Ovary (tissue), 3 donors: ENCODE data around the gene MEF2C.

Experiments
- POLR2A ChIP-seq: fragments of 450-650 bp; IDR thresholded peaks from one replicate; pipeline ENCODE4 v1.6.1; 2017; ENCODE audit warnings: antibody characterized with exemption, mild to moderate bottlenecking, moderate library complexity
- TF ChIP-seq, protein P1 (sequence below), 3 donors: fragments of 450-650 bp in 2 of 3; fragments of 200-600 bp in 1 of 3; IDR thresholded peaks; one replicate each; pipeline versions ENCODE4 v1.5.1 to v1.8.0; 2016 to 2022; ENCODE audit warnings: antibody characterized with exemption in 3 of 3, mild to moderate bottlenecking in 1 of 3
- donor health status: DM: no; HTN: no; CAD: no.

DNA sequence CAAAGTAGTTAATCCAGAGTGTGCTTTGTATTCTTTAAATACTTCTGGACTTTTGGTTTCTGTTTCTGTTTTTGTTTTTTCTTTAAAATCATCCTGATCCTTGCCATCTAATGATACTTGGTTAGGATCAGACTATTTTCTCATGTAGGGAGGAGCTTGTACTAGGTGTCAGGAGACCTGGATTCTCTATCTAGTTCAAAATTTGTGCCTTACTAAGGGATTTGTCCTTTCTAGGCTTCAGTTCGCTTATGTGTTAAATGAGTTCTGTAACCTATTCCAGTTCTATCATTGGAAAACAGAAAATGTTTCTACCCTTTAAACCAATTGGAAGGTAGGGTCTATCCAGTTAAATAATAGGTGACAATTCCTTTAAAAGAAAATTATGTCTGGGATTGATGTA lies 3.3 kb upstream of the MEF2C start:
- TF ChIP-seq, protein P1, sequence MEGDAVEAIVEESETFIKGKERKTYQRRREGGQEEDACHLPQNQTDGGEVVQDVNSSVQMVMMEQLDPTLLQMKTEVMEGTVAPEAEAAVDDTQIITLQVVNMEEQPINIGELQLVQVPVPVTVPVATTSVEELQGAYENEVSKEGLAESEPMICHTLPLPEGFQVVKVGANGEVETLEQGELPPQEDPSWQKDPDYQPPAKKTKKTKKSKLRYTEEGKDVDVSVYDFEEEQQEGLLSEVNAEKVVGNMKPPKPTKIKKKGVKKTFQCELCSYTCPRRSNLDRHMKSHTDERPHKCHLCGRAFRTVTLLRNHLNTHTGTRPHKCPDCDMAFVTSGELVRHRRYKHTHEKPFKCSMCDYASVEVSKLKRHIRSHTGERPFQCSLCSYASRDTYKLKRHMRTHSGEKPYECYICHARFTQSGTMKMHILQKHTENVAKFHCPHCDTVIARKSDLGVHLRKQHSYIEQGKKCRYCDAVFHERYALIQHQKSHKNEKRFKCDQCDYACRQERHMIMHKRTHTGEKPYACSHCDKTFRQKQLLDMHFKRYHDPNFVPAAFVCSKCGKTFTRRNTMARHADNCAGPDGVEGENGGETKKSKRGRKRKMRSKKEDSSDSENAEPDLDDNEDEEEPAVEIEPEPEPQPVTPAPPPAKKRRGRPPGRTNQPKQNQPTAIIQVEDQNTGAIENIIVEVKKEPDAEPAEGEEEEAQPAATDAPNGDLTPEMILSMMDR (IDR thresholded peaks at IDR 0.05) = no peak
- no peak for TF ChIP-seq POLR2A
